WTC11 (cell line): ENCODE results near the gene KLHL5.
"Not testable (repeated sequence)": the region's sequence is repeated elsewhere in the genome, so short reads cannot be mapped to it uniquely, and the experiment has no call there.

ENCODE experiments used
- ELF4 ChIP-seq: sonication (generic); formaldehyde crosslinking; IDR thresholded peaks from 2 replicates; pipeline ENCODE4 v1.8.1; 2022; ENCODE audit warnings: low read depth, mild to moderate bottlenecking, moderate library complexity, missing genetic modification reagents
- PRRX2 ChIP-seq: fragments of 250-450 bp; sonication (Bioruptor Pico); IDR thresholded peaks from 2 replicates; pipeline ENCODE4 v1.8.0; 2021; ENCODE audit warnings: mild to moderate bottlenecking
- TF ChIP-seq, protein P1 (sequence below): fragments of 200-600 bp; IDR thresholded peaks from 2 replicates; pipeline ENCODE4 v1.8.0; 2022; ENCODE audit warnings: antibody characterized with exemption
- TF ChIP-seq, protein P2 (sequence below): sonication (generic); formaldehyde crosslinking; IDR thresholded peaks from 2 replicates; pipeline ENCODE4 v1.8.1; 2023; ENCODE audit warnings: mild to moderate bottlenecking, missing genetic modification reagents
- TF ChIP-seq, protein P3 (sequence below): sonication (generic); formaldehyde crosslinking; IDR thresholded peaks from 2 replicates; pipeline ENCODE4 v1.8.1; 2022; ENCODE audit warnings: missing genetic modification reagents, borderline replicate concordance

DNA sequence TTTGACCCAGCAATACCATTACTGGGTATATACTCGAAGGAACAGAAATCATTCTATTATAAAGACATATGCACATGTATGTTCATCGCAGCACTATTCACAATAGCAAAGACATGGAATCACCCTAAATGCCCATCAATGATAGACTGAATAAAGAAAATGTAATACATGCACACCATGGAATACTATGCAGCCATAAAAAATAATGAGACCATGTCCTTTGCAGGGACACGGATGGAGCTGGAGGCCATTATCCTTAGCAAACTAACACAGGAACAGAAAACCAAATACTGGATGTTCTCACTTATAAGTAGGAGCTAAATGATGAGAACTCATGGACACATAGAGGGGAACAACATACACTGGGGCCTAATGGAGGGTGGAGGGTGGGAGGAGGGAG lies 76.2 kb downstream of the KLHL5 start:
- TF ChIP-seq, protein P1, sequence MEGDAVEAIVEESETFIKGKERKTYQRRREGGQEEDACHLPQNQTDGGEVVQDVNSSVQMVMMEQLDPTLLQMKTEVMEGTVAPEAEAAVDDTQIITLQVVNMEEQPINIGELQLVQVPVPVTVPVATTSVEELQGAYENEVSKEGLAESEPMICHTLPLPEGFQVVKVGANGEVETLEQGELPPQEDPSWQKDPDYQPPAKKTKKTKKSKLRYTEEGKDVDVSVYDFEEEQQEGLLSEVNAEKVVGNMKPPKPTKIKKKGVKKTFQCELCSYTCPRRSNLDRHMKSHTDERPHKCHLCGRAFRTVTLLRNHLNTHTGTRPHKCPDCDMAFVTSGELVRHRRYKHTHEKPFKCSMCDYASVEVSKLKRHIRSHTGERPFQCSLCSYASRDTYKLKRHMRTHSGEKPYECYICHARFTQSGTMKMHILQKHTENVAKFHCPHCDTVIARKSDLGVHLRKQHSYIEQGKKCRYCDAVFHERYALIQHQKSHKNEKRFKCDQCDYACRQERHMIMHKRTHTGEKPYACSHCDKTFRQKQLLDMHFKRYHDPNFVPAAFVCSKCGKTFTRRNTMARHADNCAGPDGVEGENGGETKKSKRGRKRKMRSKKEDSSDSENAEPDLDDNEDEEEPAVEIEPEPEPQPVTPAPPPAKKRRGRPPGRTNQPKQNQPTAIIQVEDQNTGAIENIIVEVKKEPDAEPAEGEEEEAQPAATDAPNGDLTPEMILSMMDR = not testable (repeated sequence)
- not testable (repeated sequence) for TF ChIP-seq PRRX2, ELF4 (CRISPR knock-in tag)
- TF ChIP-seq, protein P2, sequence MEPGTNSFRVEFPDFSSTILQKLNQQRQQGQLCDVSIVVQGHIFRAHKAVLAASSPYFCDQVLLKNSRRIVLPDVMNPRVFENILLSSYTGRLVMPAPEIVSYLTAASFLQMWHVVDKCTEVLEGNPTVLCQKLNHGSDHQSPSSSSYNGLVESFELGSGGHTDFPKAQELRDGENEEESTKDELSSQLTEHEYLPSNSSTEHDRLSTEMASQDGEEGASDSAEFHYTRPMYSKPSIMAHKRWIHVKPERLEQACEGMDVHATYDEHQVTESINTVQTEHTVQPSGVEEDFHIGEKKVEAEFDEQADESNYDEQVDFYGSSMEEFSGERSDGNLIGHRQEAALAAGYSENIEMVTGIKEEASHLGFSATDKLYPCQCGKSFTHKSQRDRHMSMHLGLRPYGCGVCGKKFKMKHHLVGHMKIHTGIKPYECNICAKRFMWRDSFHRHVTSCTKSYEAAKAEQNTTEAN (CRISPR knock-in tag) = not testable (repeated sequence)
- TF ChIP-seq, protein P3, sequence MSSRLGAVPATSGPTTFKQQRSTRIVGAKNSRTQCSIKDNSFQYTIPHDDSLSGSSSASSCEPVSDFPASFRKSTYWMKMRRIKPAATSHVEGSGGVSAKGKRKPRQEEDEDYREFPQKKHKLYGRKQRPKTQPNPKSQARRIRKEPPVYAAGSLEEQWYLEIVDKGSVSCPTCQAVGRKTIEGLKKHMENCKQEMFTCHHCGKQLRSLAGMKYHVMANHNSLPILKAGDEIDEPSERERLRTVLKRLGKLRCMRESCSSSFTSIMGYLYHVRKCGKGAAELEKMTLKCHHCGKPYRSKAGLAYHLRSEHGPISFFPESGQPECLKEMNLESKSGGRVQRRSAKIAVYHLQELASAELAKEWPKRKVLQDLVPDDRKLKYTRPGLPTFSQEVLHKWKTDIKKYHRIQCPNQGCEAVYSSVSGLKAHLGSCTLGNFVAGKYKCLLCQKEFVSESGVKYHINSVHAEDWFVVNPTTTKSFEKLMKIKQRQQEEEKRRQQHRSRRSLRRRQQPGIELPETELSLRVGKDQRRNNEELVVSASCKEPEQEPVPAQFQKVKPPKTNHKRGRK = not testable (repeated sequence)
